GM20431 (cell line): Measurements from ENCODE around the gene TTLL11.

Experiments used
- in situ Hi-C: fragments of 300-500 bp; cut with MseI, MboI; formaldehyde crosslinking; loops from one replicate; pipeline ENCODE4 v1.15.0; 2020; ENCODE audit warnings: low sequenced_read_pairs; ENCODE audit not compliant: unreplicated experiment

TTLL11 gene

GRCh38 chr9:122058051-122058450 is 35.1 kb downstream of the TTLL11 start:
- in situ Hi-C loops = no loop called here

DNA sequence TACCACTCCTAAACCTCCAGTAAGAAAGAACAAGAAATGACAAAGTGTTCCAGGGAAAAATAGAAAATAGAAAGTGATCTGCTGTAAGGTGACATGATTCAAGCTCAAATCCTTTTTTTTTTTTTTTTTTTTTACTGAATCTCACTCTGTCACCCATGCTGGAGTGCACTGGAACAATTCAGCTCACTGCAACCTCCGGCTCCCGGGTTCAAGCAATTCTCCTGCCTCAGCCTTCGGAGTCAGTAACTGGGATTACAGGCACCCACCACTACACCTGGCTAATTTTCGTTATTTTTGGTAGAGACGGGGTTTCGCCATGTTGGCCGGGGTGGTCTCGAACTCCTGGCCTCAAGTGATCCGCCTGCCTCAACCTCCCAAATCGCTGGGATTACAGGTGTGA is 35.9 kb downstream of the TTLL11 start:
- in situ Hi-C loops = no loop called here

DNA sequence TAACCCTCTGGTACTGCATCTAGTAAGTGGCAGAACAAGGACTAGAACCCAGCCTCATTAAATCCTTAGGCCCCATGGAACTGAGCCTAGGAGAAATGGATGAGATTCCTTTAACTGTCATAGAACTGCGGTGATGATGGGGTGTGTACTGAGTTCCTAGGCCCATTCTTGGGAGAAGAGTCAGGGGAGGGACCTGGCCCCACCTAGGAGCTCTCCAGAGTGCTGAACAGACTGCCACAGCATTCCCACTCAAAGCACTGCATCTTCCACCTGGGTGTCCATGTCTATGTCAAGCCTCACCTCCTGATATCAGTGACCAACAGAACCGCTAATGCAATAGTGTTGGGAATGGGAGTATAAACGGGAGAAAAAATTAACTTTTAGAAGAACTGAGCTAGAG is 36.6 kb downstream of the TTLL11 start:
- in situ Hi-C loops = no loop called here

DNA sequence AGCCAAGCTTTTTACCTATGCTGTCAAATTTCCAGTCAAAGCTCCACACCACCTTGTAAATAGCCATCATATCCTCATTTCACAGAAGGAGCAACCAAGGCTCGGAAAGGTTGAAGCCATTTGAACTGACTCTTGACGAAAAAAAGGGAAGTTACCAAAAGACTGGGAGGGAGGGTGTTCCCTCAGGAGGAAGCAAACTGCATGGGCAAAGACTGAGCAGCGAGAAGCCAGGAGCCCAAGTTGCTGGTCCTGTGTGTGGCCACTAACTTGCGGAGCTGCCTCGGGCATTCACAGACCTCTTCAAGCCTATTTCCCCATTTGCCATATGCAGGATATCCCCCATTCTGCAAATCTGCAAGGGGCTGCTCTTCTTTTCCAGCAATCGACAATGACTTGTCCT is 37.4 kb downstream of the TTLL11 start:
- in situ Hi-C loops = no loop called here

DNA sequence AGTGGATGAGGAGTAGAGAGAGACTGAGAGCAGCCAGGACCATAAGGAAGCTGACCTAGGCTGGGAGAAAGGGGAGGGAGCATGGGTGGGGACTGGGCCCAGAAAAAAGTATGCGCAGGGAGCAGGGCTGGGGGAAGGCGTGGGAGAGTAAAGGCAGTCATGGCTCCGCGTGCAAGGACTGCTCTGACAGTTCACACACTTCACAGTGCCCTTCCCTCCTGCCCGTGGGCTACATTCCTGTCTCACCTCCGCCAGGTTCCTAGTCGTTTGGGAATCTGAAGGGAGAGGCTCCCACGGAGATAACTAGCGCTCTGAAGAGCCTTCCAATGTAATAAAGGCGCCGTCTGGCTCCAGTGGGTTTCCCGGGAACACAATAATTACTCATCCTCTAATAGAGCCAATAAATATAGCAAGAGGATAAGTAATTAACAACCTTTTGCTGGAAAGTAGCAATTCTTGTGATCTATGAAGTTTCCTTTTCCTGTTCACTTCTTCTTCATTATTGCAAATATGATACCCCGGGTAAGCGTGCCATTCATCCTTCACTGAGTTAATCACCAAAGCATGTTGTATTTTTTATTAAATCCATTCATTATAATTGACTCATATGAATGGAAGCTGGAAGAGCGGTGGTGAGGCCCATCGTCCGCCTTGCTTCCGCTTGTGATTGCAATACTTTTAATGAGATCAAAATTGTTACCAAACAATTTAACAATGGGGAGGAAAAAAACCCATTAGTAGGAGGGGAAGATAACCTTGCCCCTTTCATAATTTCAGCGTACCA is 39.3 kb downstream of the TTLL11 start:
- in situ Hi-C loops = no loop called here

- in situ Hi-C loops = no loop called here
Observed at GRCh38 chr9:122053064-122053463, 40.0 kb downstream of the TTLL11 start.

- in situ Hi-C loops = no loop called here
Observed at GRCh38 chr9:122051351-122052321, 41.5 kb downstream of the TTLL11 start.

GRCh38 chr9:122050167-122050566 is 42.9 kb downstream of the TTLL11 start:
- in situ Hi-C loops = no loop called here

GRCh38 chr9:122042056-122042455 is 51.1 kb downstream of the TTLL11 start:
- in situ Hi-C loops = no loop called here

GRCh38 chr9:122040561-122041242 is 52.4 kb downstream of the TTLL11 start:
- in situ Hi-C loops = no loop called here

DNA sequence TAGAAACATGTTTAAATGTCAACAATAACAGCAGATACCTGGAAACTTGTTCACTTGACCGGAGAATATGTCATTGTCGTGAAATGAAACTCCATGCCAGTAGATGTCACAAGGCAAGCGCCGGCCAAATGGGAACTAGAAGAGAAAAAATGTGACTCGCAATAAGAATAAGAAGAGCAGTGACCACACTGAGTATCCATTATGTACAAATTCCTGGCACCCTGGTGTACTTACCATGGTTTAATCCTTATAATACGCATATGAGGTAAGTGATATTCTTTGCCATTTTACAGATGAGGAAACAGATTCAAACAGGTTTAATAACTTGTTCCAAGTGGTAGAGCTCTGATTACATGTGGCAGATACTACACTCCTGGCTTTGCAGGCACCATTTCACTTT is 53.9 kb downstream of the TTLL11 start:
- in situ Hi-C loops = no loop called here

GRCh38 chr9:122036988-122037387 is 56.1 kb downstream of the TTLL11 start:
- in situ Hi-C loops = no loop called here

DNA sequence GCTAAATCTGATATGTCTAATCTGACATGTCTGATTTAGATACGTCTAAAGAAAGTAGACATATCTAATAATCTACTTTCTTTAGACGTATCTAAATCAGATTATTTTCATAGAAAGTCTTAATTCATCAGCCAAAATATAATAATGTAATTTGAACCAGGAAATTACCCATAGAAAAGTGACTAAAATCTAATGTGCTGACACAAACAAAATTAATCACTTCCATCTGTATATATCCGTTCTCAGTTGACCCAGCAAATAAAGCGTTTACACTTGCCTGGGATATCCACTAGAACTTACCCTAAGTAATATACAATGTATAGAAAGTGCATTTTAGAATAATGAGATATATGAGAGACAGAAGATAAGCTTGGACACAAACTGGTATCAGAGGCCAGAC is 56.7 kb downstream of the TTLL11 start:
- in situ Hi-C loops = no loop called here

DNA sequence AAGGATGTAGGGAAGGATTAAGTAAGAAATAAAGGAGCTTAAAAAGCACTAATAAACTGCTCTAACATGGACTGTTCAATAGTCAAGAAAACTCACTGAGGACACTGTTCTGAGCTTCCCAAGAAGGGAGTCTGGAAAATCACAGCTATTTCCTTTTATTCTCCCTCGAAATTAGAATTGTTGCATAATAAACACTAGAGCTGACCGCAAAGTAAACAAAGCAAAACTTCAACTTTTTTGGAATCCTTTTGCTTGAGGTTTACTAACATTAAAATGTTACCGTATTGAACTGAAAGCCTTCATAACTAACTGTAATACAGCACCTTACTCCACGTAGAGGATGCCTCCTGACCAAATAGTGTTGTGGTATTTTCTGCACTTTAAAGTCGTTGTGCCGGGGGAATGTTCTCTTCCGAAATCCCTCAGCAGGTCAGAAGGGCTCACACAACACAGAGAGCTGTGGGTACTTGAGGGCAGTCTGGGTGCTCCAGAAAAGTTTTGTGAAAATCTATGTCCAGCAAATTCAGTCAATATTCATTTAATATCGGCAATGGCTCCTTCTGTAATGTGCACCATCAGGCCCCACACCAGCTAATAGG is 59.2 kb downstream of the TTLL11 start:
- in situ Hi-C loops = no loop called here

DNA sequence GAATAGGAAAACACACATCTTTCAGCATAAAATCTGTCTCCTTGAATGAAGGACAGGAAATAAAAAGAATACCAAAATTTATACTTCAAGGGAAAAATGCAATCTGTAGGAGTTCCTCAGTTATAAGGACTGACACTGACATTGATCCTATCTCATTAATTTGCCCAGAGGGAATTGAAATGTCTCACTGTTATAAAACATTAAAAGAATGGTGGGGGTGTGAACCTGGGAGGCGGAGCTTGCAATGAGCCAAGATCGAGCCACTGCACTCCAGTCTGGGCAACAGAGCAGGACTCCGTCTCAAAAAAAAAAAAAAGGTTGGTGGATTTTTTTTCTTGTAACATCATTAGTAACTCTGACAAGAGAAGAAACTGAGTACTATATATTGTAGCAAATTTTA is 60.8 kb downstream of the TTLL11 start:
- in situ Hi-C loops = no loop called here

- in situ Hi-C loops = no loop called here
Observed at GRCh38 chr9:122031776-122032175, 61.3 kb downstream of the TTLL11 start.

- in situ Hi-C loops = no loop called here
Observed at GRCh38 chr9:122031157-122031556, 62.0 kb downstream of the TTLL11 start.

DNA sequence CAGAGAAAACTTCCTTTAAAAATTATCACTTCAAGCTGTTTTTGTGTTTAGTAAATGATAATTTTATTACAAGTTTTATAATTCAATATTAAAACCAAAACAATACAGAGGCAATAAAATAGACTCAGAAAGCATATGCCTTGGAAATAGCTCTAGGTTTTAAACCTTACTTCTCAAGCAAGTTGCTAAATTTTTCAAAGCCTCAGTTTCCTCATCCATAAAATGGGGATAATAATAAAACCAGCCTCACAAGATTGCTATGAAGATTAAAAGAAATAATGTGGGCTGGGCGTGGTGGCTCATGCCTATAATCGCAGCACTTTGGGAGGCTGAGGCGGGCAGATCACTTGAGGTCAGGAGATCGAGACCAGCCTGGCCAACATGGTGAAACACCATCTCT is 62.8 kb downstream of the TTLL11 start:
- in situ Hi-C loops = no loop called here

DNA sequence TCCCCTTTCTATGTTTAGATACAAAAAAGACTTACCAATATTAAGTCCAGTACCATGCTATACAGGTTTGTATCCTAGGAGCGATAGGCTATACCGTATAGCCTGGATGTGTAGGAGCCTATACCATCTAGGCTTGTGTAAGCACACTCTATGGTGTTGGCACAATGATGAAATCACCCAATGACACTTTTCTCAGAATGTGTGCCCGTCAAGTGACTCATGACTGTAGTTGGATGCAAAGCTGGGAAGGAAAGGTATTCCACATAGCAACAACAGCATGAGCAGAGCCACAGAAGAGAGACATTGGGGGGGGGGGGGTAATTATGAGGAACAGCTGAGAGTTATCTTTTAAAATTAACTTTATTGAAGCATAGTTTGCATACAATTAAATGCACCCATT is 63.2 kb downstream of the TTLL11 start:
- in situ Hi-C loops = no loop called here

- in situ Hi-C loops = no loop called here
Observed at GRCh38 chr9:122028089-122028488, 65.0 kb downstream of the TTLL11 start.
